T-helper 9 cell (primary cell): Measurements from ENCODE around the gene RMDN2.
"Not testable (repeated sequence)": the region's sequence is repeated elsewhere in the genome, so short reads cannot be mapped to it uniquely, and the experiment has no call there.

Experiments used
- DNase-seq: peaks from one replicate; pipeline ENCODE4 v3.0.0-alpha.2; 2020

Gene RMDN2

GRCh38 chr2:37902991-37903390 lies 22.1 kb upstream of the RMDN2 start:
- no peak for DNase-seq

- no peak for DNase-seq
Measured at GRCh38 chr2:37904425-37904824, 20.7 kb upstream of the RMDN2 start.

- DNase-seq: no peak
Measured at GRCh38 chr2:37904993-37905392, 20.1 kb upstream of the RMDN2 start.

- no peak for DNase-seq
Measured at GRCh38 chr2:37906131-37906530, 19.0 kb upstream of the RMDN2 start.

GRCh38 chr2:37907501-37908225 lies 17.4 kb upstream of the RMDN2 start:
- no peak for DNase-seq

GRCh38 chr2:37911296-37911873 lies 13.7 kb upstream of the RMDN2 start:
- DNase-seq: no peak

- no peak for DNase-seq
Measured at GRCh38 chr2:37912056-37912455, 13.0 kb upstream of the RMDN2 start.

GRCh38 chr2:37912616-37913015 lies 12.5 kb upstream of the RMDN2 start:
- DNase-seq: no peak

- no peak for DNase-seq
Measured at GRCh38 chr2:37914340-37914739, 10.7 kb upstream of the RMDN2 start.

- DNase-seq: no peak
Measured at GRCh38 chr2:37915773-37916172, 9.3 kb upstream of the RMDN2 start.

- no peak for DNase-seq
Measured at GRCh38 chr2:37916512-37917082, 8.5 kb upstream of the RMDN2 start.

- no peak for DNase-seq
Measured at GRCh38 chr2:37917281-37918228, 7.5 kb upstream of the RMDN2 start.

- DNase-seq: no peak
Measured at GRCh38 chr2:37918742-37919186, 6.3 kb upstream of the RMDN2 start.

- no peak for DNase-seq
Measured at GRCh38 chr2:37919631-37920032, 5.5 kb upstream of the RMDN2 start.

- no peak for DNase-seq
Measured at GRCh38 chr2:37920570-37920969, 4.5 kb upstream of the RMDN2 start.

- DNase-seq: no peak
Measured at GRCh38 chr2:37921781-37922180, 3.3 kb upstream of the RMDN2 start.

- DNase-seq: no peak
Measured at GRCh38 chr2:37923308-37924055, 1.6 kb upstream of the RMDN2 start.

- DNase-seq: no peak
Measured at GRCh38 chr2:37926635-37927034, 1.5 kb downstream of the RMDN2 start.

- no peak for DNase-seq
Measured at GRCh38 chr2:37928377-37928776, 3.3 kb downstream of the RMDN2 start.

GRCh38 chr2:37930392-37930791 lies 5.3 kb downstream of the RMDN2 start:
- not testable (repeated sequence) for DNase-seq

GRCh38 chr2:37932873-37933272 lies 7.8 kb downstream of the RMDN2 start:
- DNase-seq: not testable (repeated sequence)
